ENCODE results near the gene RANBP3. TPM values are rescaled to one million over a fixed set of nuclear protein-coding genes. Genes with fewer than 3 reads are reported as not detected.
"Not testable (repeated sequence)": the region's sequence is repeated elsewhere in the genome, so short reads cannot be mapped to it uniquely, and the experiment has no call there.

RANBP3 gene
- total RNA-seq, 6 donors from 2014 or later = 64.4 to 116 (median 68.5) TPM

- WGBS, 2 donors = 11 to 19% methylated on average over 10 to 15 of the region's 15 CpGs
- TF ChIP-seq CTCF (IDR thresholded peaks at IDR 0.05) (no peak), POLR2AphosphoS5 (IDR thresholded peaks at IDR 0.05) (no peak), EP300 (IDR thresholded peaks at IDR 0.05) (no peak), POLR2A (IDR thresholded peaks at IDR 0.05) (no peak)
- H3K9me3 ChIP-seq = no peaks in the 10 kb centered on the region
- H3K27me3 ChIP-seq = peaks cover 0 to 6% (median 2%) of the 10 kb centered on the region in 4 donors
- ATAC-seq (ENCODE audit: low FRiP score in 2 of 2) = peak; percentile 44 to 62
- DNase-seq = peak; percentile 46 to 67
- H3K27ac ChIP-seq = no peak overlapping the region
- H3K36me3 ChIP-seq = no peaks in the 10 kb centered on the region
- peaks cover 7 to 11% (median 10%) of the 10 kb centered on the region in 4 donors for H3K4me1 ChIP-seq
- H3K4me3 ChIP-seq = no peak overlapping the region
Measured at GRCh38 chr19:5880604-5881078, 97.3 kb downstream of the RANBP3 start.

GRCh38 chr19:5880196-5880595 is 97.7 kb downstream of the RANBP3 start:
- no peak for ATAC-seq (ENCODE audit: low FRiP score in 2 of 2)
- peaks cover 7 to 11% (median 10%) of the 10 kb centered on the region in 4 donors for H3K4me1 ChIP-seq
- TF ChIP-seq EP300 (IDR thresholded peaks at IDR 0.05) (no peak), POLR2A (IDR thresholded peaks at IDR 0.05) (no peak), POLR2AphosphoS5 (IDR thresholded peaks at IDR 0.05) (no peak), CTCF (IDR thresholded peaks at IDR 0.05) (no peak)
- H3K4me3 ChIP-seq = no peak overlapping the region
- H3K36me3 ChIP-seq = no peaks in the 10 kb centered on the region
- no peak overlapping the region for H3K27ac ChIP-seq
- WGBS, 2 donors = 20 to 34% methylated on average over 6 of the region's 6 CpGs
- no peak for DNase-seq
- H3K27me3 ChIP-seq = peaks cover 0 to 6% (median 2%) of the 10 kb centered on the region in 4 donors
- no peaks in the 10 kb centered on the region for H3K9me3 ChIP-seq

- no peaks in the 10 kb centered on the region for H3K9me3 ChIP-seq
- peaks cover 7 to 11% (median 10%) of the 10 kb centered on the region in 4 donors for H3K4me1 ChIP-seq
- peaks cover 0 to 6% (median 2%) of the 10 kb centered on the region in 4 donors for H3K27me3 ChIP-seq
- TF ChIP-seq CTCF (IDR thresholded peaks at IDR 0.05) (no peak), POLR2A (IDR thresholded peaks at IDR 0.05) (no peak), POLR2AphosphoS5 (IDR thresholded peaks at IDR 0.05) (no peak), EP300 (IDR thresholded peaks at IDR 0.05) (no peak)
- H3K36me3 ChIP-seq = no peaks in the 10 kb centered on the region
- WGBS, 2 donors = 83 to 87% methylated on average over 6 to 9 of the region's 9 CpGs
- DNase-seq (no peak), ATAC-seq (ENCODE audit: low FRiP score in 2 of 2) (no peak)
- H3K4me3 ChIP-seq = no peak overlapping the region
- H3K27ac ChIP-seq = no peak overlapping the region
Measured at GRCh38 chr19:5877882-5878281, 100.1 kb downstream of the RANBP3 start.

DNA sequence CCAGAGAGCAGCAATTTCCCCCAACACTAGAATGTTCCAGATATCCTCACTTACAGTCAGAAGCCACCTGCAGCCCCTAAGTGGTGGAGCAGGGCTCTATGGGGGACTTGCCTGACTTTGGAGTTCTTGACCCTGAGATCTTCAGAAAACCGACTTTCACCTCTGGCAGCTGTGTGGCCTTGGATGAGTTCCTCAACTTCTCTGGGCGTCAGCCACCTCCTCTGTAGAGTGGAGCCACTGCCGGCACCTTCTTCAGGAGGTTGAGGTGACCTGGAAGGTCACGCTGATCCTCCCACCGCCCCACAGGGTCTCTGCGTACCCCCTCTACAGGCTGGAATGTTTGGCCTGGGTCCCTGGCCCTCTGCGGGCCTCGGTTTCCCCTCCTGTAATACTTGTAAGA is 100.5 kb downstream of the RANBP3 start:
- TF ChIP-seq POLR2A (IDR thresholded peaks at IDR 0.05) (no peak), POLR2AphosphoS5 (IDR thresholded peaks at IDR 0.05) (no peak), CTCF (IDR thresholded peaks at IDR 0.05) (no peak), EP300 (IDR thresholded peaks at IDR 0.05) (no peak)
- Histone ChIP-seq H3K36me3 (no peaks in the 10 kb centered on the region), H3K4me1 (peaks cover 7 to 11% (median 10%) of the 10 kb centered on the region in 4 donors), H3K27ac (no peak overlapping the region), H3K9me3 (no peaks in the 10 kb centered on the region), H3K4me3 (no peak overlapping the region), H3K27me3 (peaks cover 0 to 6% (median 2%) of the 10 kb centered on the region in 4 donors)
- DNase-seq (no peak), ATAC-seq (ENCODE audit: low FRiP score in 2 of 2) (no peak)
- 75 to 87% methylated on average over 6 to 8 of the region's 8 CpGs for WGBS, 2 donors

DNA sequence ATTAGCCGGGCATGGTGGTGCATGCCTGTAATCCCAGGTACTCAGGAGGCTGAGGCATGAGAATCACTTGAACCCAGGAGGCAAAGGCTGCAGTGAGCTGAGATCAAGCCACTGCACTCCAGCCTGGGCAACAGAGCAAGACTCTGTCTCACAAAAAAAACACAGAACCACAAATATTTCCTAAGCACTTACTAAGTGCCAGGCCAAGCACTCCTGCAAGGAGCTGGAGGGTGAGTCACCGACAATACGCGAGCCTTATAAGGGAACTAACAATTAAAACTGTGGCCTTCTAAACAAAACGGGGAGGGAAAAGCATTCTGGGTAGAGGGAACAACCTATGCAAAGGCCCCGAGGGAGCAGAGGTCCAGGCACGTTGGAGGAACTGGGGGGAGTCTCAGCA is 103.4 kb downstream of the RANBP3 start:
- not testable (repeated sequence) for H3K9me3 ChIP-seq; H3K36me3 ChIP-seq; H3K27ac ChIP-seq; ATAC-seq (ENCODE audit: low FRiP score in 2 of 2); DNase-seq; H3K4me1 ChIP-seq; H3K27me3 ChIP-seq; H3K4me3 ChIP-seq
- WGBS, 2 donors = 64 to 86% methylated on average over 7 of the region's 7 CpGs

Measured in upper lobe of left lung (tissue), 6 donors.